LNCaP clone FGC (cell line): ENCODE data around the gene CCDC121.

ENCODE experiments used
- DNase-seq: peaks from one replicate; pipeline ENCODE4 v3.0.0-alpha.2; 2011; ENCODE audit warnings: low read depth
- H3K4me3 ChIP-seq: 2 replicates; pipeline ENCODE4 v1.5.1; 2011; ENCODE audit warnings: mild to moderate bottlenecking, low read depth, low read length, control low read depth
- TF ChIP-seq, protein P1 (sequence below): IDR thresholded peaks from 2 replicates; pipeline ENCODE4 v1.5.1; 2012; ENCODE audit warnings: mild to moderate bottlenecking; ENCODE audit not compliant: control insufficient read depth, insufficient read depth; ENCODE audit errors: extremely low read depth

CCDC121 gene

DNA sequence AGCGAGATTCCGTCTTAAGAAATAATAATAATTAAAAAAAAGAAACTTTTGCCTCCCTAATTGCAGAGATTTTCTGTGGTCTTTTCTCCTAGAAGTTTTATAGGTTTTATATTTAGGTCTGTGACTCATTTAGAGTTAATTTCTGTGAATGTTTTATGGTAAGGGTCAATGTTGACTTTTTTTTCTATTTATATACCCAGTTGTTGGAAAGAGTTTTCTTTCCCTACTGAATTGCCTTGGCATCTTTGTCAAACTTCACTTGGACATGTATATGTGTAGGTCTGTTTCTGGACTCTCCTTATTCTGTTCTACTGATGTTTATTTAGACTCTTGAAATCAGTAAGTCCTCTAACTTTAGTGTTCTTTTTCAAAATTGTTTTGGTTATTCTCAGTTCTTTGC lies 40.5 kb downstream of the CCDC121 start:
- no peak overlapping the region for H3K4me3 ChIP-seq
- no peak for DNase-seq
- TF ChIP-seq, protein P1, sequence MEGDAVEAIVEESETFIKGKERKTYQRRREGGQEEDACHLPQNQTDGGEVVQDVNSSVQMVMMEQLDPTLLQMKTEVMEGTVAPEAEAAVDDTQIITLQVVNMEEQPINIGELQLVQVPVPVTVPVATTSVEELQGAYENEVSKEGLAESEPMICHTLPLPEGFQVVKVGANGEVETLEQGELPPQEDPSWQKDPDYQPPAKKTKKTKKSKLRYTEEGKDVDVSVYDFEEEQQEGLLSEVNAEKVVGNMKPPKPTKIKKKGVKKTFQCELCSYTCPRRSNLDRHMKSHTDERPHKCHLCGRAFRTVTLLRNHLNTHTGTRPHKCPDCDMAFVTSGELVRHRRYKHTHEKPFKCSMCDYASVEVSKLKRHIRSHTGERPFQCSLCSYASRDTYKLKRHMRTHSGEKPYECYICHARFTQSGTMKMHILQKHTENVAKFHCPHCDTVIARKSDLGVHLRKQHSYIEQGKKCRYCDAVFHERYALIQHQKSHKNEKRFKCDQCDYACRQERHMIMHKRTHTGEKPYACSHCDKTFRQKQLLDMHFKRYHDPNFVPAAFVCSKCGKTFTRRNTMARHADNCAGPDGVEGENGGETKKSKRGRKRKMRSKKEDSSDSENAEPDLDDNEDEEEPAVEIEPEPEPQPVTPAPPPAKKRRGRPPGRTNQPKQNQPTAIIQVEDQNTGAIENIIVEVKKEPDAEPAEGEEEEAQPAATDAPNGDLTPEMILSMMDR, result no peak

DNA sequence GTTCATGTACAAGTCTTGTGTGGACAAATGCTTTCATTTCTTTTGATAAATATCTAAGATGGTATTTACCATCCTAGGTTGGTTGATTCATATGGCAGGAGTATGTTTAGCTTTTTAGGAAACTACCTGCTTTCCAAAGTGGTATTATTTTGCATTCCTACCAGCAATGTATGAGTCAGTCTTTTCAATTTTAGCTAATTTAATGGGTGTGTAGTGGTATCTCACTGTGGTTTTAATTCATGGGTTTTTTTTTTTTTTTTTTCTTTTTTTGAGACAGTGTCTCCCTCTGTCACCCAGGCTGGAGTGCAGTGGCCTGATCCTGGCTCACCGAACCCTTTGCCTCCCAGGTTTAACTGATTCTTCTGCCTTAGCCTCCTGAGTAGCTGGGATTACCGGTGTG lies 41.8 kb downstream of the CCDC121 start:
- no peak for DNase-seq
- TF ChIP-seq, protein P1, result no peak
- H3K4me3 ChIP-seq, result no peak overlapping the region

DNA sequence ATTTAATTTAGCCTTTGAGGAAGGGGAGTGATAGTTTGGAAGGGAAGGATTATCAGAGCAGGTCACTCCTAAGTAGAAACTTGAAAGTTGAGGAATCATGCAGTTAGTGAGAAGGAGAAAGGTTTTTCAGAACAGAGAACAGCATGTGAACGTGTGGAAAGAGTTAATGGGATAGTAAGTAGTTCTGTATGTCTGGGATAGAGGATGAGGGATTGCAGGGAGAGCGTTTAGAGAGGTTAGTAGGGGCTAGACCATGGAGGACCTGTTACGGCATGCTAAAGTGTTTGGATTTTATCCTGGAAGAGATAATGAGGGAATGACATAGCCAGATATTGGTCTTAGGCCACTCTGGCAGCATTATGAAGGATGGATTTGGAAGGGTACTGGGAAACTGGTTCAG lies 44.2 kb downstream of the CCDC121 start:
- DNase-seq, result no peak
- H3K4me3 ChIP-seq, result peak overlapping the region; percentile 87
- TF ChIP-seq, protein P1, result no peak

DNA sequence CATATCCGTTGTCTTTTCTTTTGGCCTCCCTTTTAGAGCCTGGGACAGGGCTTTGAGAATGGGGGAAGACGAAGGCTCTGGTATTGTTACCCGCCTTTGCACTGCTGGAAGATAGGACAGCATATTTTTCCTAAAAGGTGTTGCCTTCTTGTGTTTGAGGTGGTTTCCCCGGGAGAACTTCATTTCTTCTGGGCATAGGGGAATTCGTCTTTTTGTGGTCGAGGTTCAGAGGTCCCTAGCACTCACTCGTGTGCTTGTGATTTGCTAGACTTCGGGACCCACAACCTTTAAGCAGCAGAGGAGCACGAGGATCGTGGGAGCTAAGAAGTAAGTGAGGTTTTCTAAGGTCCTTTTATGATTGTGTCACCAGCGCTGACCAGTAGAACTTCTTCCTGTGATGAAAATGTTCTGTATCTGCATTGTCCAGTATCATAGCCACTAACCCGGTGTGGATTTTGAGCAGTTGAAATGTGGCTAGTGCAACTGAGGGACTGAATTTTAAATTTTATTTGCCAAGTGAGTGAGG lies 45.4 kb downstream of the CCDC121 start:
- H3K4me3 ChIP-seq, result peak overlapping the region; percentile 87
- TF ChIP-seq, protein P1, result no peak
- no peak for DNase-seq

DNA sequence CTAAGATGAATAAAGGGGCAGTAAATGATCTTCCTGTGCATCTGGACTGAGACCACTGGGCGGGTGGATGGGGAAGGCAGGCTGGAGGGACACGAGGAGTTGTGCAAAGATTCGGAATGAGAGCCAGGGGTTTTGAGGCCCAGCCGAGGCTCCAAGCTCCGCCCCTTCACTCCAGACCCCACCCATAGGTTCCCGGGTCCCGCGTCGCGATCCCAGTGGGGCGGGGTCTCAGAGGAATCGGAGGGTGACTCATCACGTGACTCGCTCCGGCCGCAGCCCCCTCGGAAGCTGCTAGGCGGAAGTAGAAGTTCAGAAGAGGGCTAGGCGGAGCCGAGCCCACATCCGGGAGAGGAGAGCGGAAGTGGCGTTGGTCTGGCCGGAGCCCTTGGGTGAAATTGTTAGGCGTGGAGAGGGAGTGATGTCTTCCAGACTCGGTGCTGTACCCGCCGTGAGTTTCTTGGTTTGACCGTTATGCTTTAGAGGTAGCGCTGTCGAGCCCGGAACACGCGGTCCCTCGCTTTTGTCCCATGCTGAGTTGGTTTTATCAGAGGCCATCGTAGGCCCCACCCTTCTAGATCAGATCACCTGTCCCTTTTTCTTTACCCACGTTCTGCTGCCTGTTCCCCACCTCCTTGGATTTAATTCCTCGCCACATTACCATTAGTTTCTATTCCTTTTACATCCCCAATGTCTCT lies 46.0 kb downstream of the CCDC121 start, which contains the start of gene ZNF512:
Gene ZNF512, plus strand, starts transcription at position 348 of the 695 bp plus-strand sequence. Its CDS starts 71 bp downstream, at position 419.
- peak; percentile 56 for DNase-seq
- TF ChIP-seq, protein P1, result no peak
- peak within 1 kb of the TSS; percentile 87 for H3K4me3 ChIP-seq

GRCh38 chr2:27582129-27582694 lies 46.6 kb downstream of the CCDC121 start:
- DNase-seq, result no peak
- H3K4me3 ChIP-seq, result peak overlapping the region; percentile 87
- TF ChIP-seq, protein P1, result no peak
